Measurements from ENCODE around the gene LGALS4.
"Not testable (repeated sequence)": the region's sequence is repeated elsewhere in the genome, so short reads cannot be mapped to it uniquely, and the experiment has no call there.

DNA sequence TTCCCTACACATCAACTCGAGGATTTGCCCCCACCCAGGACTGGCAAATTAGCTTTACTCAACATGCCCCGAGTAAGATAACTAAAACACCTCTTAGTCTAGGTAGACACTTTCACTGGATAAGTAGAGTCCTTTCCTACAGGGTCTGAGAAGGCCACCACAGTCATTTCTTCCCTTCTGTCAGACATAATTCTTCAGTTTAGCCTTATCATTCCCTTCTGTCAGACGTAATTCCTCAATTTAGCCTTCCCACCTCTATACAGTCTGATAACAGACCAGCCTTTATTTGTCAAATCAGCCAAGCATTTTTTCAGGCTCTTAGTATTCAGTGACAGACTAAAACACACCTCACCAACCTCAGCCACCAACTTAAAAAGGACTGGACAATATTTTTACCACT, 59.0 kb downstream of the LGALS4 start:
- not testable (repeated sequence) for TF ChIP-seq REST (IDR thresholded peaks at IDR 0.05; ENCODE audit: unreplicated experiment); POLR2AphosphoS5 (IDR thresholded peaks at IDR 0.05; ENCODE audit: low read depth); ZNF462 (CRISPR knock-in tag; IDR thresholded peaks at IDR 0.05); EZH2phosphoT487 (IDR thresholded peaks at IDR 0.05; ENCODE audit: unreplicated experiment); CREB1 (CRISPR knock-in tag; IDR thresholded peaks at IDR 0.05; ENCODE audit: low read depth); CTCF (conservative IDR thresholded peaks at IDR 0.05; ENCODE audit: low read depth in 2 of 2); JUNB (IDR thresholded peaks at IDR 0.05; ENCODE audit: unreplicated experiment); EZH2 (IDR thresholded peaks at IDR 0.05; ENCODE audit: low read depth, unreplicated experiment); ZNF114 (CRISPR knock-in tag; IDR thresholded peaks at IDR 0.05); ZNF331 (CRISPR knock-in tag; IDR thresholded peaks at IDR 0.05; ENCODE audit: low read depth); STAT1 (IDR thresholded peaks at IDR 0.05; ENCODE audit: unreplicated experiment); NANOG (IDR thresholded peaks at IDR 0.05; ENCODE audit: borderline replicate concordance)
- TF ChIP-seq, protein P1, sequence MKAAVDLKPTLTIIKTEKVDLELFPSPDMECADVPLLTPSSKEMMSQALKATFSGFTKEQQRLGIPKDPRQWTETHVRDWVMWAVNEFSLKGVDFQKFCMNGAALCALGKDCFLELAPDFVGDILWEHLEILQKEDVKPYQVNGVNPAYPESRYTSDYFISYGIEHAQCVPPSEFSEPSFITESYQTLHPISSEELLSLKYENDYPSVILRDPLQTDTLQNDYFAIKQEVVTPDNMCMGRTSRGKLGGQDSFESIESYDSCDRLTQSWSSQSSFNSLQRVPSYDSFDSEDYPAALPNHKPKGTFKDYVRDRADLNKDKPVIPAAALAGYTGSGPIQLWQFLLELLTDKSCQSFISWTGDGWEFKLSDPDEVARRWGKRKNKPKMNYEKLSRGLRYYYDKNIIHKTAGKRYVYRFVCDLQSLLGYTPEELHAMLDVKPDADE (IDR thresholded peaks at IDR 0.05) = not testable (repeated sequence)

Data from GM23338 (cell line).